Measurements from ENCODE around the gene AVPR1B. TPM values are rescaled to one million over a fixed set of nuclear protein-coding genes. Genes with fewer than 3 reads are reported as not detected.

AVPR1B gene
- total RNA-seq, 1 donor from 2014 or later, result not detected

DNA sequence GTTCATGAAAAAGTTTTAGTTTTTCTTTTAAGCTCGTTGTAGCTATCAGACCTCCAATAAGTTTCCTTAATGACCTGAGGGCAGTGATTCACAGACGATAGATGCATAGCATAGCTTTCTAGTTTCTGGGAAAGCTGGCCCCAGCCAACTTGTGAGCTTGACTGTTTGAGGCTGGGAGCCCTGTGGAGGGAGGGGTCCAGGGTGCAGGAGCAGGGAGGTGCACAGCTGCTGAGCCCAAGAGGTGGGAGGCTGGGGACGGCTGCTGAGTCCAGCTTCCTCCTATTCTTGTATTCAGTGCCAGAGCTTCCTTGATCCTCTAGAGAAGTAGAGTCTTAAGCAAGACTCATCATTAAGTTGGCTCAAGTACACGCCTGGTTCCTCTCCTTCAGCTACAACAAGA, 11.0 kb upstream of the AVPR1B start:
- Mint-ChIP-seq H3K27ac (ENCODE audit: unreplicated experiment) (no peak overlapping the region), H3K4me3 (ENCODE audit: unreplicated experiment) (no peak overlapping the region), H3K27me3 (ENCODE audit: low read depth) (peaks cover 9% of the 10 kb centered on the region), H3K4me1 (ENCODE audit: low read depth) (no peaks in the 10 kb centered on the region), H3K36me3 (ENCODE audit: low read depth) (no peaks in the 10 kb centered on the region), H3K9me3 (ENCODE audit: low read depth) (no peaks in the 10 kb centered on the region)
- TF ChIP-seq, protein P1, sequence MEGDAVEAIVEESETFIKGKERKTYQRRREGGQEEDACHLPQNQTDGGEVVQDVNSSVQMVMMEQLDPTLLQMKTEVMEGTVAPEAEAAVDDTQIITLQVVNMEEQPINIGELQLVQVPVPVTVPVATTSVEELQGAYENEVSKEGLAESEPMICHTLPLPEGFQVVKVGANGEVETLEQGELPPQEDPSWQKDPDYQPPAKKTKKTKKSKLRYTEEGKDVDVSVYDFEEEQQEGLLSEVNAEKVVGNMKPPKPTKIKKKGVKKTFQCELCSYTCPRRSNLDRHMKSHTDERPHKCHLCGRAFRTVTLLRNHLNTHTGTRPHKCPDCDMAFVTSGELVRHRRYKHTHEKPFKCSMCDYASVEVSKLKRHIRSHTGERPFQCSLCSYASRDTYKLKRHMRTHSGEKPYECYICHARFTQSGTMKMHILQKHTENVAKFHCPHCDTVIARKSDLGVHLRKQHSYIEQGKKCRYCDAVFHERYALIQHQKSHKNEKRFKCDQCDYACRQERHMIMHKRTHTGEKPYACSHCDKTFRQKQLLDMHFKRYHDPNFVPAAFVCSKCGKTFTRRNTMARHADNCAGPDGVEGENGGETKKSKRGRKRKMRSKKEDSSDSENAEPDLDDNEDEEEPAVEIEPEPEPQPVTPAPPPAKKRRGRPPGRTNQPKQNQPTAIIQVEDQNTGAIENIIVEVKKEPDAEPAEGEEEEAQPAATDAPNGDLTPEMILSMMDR (IDR thresholded peaks at IDR 0.05), result no peak
- DNase-seq (ENCODE audit: low spot score), result no peak

- Mint-ChIP-seq H3K4me1 (ENCODE audit: low read depth) (no peaks in the 10 kb centered on the region), H3K36me3 (ENCODE audit: low read depth) (no peaks in the 10 kb centered on the region), H3K27ac (ENCODE audit: unreplicated experiment) (no peak overlapping the region), H3K27me3 (ENCODE audit: low read depth) (peaks cover 9% of the 10 kb centered on the region), H3K4me3 (ENCODE audit: unreplicated experiment) (no peak overlapping the region), H3K9me3 (ENCODE audit: low read depth) (peaks cover under 1% of the 10 kb centered on the region)
- no peak for DNase-seq (ENCODE audit: low spot score)
- TF ChIP-seq, protein P1 (IDR thresholded peaks at IDR 0.05), result no peak
Measured at GRCh38 chr1:206127336-206127735, 10.1 kb upstream of the AVPR1B start.

DNA sequence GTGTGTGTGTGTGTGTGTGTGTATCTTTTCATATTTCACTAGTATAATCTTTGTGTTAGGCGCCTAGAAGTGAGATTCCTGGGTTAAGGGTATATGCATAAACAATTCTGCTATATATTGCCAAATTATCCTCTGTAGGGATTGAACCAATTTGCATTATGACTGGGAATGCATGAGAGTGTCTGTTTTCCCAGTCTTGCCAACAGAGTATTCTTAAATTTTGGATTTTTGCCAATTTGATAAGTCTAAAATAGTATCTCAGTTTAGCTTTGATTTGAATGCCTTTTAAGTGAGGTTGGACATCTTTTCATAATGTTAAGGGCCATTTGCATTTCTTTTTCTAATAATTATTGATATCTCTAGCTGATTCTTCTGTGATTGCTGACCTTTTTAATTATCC, 8.2 kb upstream of the AVPR1B start:
- TF ChIP-seq, protein P1 (IDR thresholded peaks at IDR 0.05), result no peak
- H3K9me3 Mint-ChIP-seq (ENCODE audit: low read depth), result peaks cover 18% of the 10 kb centered on the region

DNA sequence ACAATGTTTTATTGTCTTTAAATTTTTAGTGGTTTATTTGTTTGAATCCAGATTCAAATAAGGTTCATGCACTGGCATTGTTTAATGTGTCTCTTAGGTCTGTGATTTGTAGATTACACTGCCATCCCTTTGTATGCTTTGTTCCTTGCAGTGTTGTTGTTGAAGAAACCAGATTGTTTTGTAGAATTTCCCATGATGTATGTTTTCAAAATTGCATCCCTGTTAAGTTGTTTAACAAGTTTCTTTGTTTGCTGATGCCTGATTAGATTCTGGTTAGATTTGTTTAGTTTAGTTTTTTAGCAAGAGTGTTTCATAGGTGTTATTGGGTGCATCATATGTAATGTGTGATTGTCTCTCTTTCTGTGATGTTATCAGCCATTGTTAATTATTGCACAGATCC, 5.5 kb upstream of the AVPR1B start:
- Mint-ChIP-seq H3K4me3 (ENCODE audit: unreplicated experiment) (no peak overlapping the region), H3K4me1 (ENCODE audit: low read depth) (peaks cover 2% of the 10 kb centered on the region), H3K27me3 (ENCODE audit: low read depth) (peaks cover 11% of the 10 kb centered on the region), H3K36me3 (ENCODE audit: low read depth) (peaks cover 3% of the 10 kb centered on the region), H3K9me3 (ENCODE audit: low read depth) (peaks cover 20% of the 10 kb centered on the region), H3K27ac (ENCODE audit: unreplicated experiment) (no peak overlapping the region)
- TF ChIP-seq, protein P1 (IDR thresholded peaks at IDR 0.05), result no peak
- DNase-seq (ENCODE audit: low spot score), result no peak

More for the DNA sequence above, 8.2 kb upstream of the AVPR1B start:
- Mint-ChIP-seq H3K4me1 (ENCODE audit: low read depth) (no peaks in the 10 kb centered on the region), H3K27ac (ENCODE audit: unreplicated experiment) (no peak overlapping the region), H3K4me3 (ENCODE audit: unreplicated experiment) (no peak overlapping the region), H3K36me3 (ENCODE audit: low read depth) (peaks cover 3% of the 10 kb centered on the region), H3K27me3 (ENCODE audit: low read depth) (peaks cover 3% of the 10 kb centered on the region)
- no peak for DNase-seq (ENCODE audit: low spot score)

DNA sequence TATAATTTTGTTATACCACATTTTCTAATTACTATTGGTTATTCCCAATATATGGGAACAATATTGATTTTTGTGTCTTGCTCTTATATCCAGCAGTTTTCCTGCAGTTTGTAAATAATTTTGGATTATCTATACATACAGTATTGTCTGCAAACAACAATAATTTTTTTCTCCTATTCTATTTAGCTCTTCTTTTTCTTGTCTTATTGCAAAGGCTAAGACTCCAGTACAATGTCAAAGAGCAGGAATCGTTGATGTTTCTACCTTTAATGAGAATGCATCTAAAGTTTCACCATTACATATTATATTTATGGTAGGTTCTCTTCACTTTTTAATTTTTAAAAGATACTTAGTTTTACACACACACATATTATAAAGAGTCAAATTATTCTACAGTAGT, 4.1 kb upstream of the AVPR1B start:
- H3K27ac Mint-ChIP-seq (ENCODE audit: unreplicated experiment), result no peak overlapping the region
- H3K4me3 Mint-ChIP-seq (ENCODE audit: unreplicated experiment), result no peak overlapping the region
- H3K4me1 Mint-ChIP-seq (ENCODE audit: low read depth), result peaks cover 9% of the 10 kb centered on the region
- TF ChIP-seq, protein P1 (IDR thresholded peaks at IDR 0.05), result no peak
- H3K36me3 Mint-ChIP-seq (ENCODE audit: low read depth), result peaks cover 3% of the 10 kb centered on the region
- H3K27me3 Mint-ChIP-seq (ENCODE audit: low read depth), result peaks cover 14% of the 10 kb centered on the region
- DNase-seq (ENCODE audit: low spot score), result no peak
- peaks cover 20% of the 10 kb centered on the region for H3K9me3 Mint-ChIP-seq (ENCODE audit: low read depth)
